Caki2 (cell line): ENCODE measurements around the gene CHMP1B. TPM values are rescaled to one million over a fixed set of nuclear protein-coding genes. Genes with fewer than 3 reads are reported as not detected.

Experiments
- DNase-seq: peaks from one replicate; pipeline ENCODE4 v3.0.0-alpha.2; 2015; ENCODE audit warnings: low read depth
- in situ Hi-C: cut with HindIII; loops from 2 replicates; pipeline ENCODE4 v1.10.0; 2016; ENCODE audit warnings: low sequenced_read_pairs, low pct_unique_long_range_greater_than_20kb, mixed read lengths
- total RNA-seq: library from RNA; depleted of rRNA; stranded (reverse); fragments of >200 nt; shearing (Covaris generic); gene quantifications from 2 replicates; pipeline ENCODE4 v1.2.3, GENCODE V29; 2014; ENCODE audit warnings: low replicate concordance; rRNA removed

Gene CHMP1B
- 34.7 and 44.2 TPM in 2 replicates for total RNA-seq

GRCh38 chr18:11851146-11851805, at the start of gene CHMP1B:
CHMP1B (plus strand) TSS chr18:11851413; CDS start chr18:11851512, 99 bp downstream.
- DNase-seq: peak; percentile 91

GRCh38 chr18:11801573-11801972, 49.6 kb upstream of the CHMP1B start:
- in situ Hi-C loops: no loop called here
- DNase-seq: no peak

More at GRCh38 chr18:11851146-11851805, at the start of gene CHMP1B:
- in situ Hi-C loops: no loop called here

GRCh38 chr18:11802158-11802557, 49.1 kb upstream of the CHMP1B start:
- no peak for DNase-seq
- in situ Hi-C loops: no loop called here

- in situ Hi-C loops: no loop called here
- DNase-seq: no peak
Observed at GRCh38 chr18:11802586-11802985, 48.6 kb upstream of the CHMP1B start.

GRCh38 chr18:11807233-11807632, 44.0 kb upstream of the CHMP1B start:
- no peak for DNase-seq
- in situ Hi-C loops: no loop called here

- in situ Hi-C loops: no loop called here
- DNase-seq: peak; percentile 57
Observed at GRCh38 chr18:11808001-11808855, 43.0 kb upstream of the CHMP1B start.

GRCh38 chr18:11809895-11810294, 41.3 kb upstream of the CHMP1B start:
- in situ Hi-C loops: no loop called here

GRCh38 chr18:11810379-11810778, 40.8 kb upstream of the CHMP1B start:
- in situ Hi-C loops: no loop called here
- no peak for DNase-seq

More at GRCh38 chr18:11809895-11810294, 41.3 kb upstream of the CHMP1B start:
- DNase-seq: no peak

- no peak for DNase-seq
- in situ Hi-C loops: no loop called here
Observed at GRCh38 chr18:11811009-11811408, 40.2 kb upstream of the CHMP1B start.

GRCh38 chr18:11817229-11817628, 34.0 kb upstream of the CHMP1B start:
- in situ Hi-C loops: no loop called here
- no peak for DNase-seq

- no peak for DNase-seq
- in situ Hi-C loops: no loop called here
Observed at GRCh38 chr18:11818486-11819203, 32.6 kb upstream of the CHMP1B start.

- no peak for DNase-seq
- in situ Hi-C loops: no loop called here
Observed at GRCh38 chr18:11819938-11820337, 31.3 kb upstream of the CHMP1B start.

- in situ Hi-C loops: no loop called here
Observed at GRCh38 chr18:11820697-11821096, 30.5 kb upstream of the CHMP1B start.

GRCh38 chr18:11821208-11821607, 30.0 kb upstream of the CHMP1B start:
- in situ Hi-C loops: no loop called here
- no peak for DNase-seq

More at GRCh38 chr18:11820697-11821096, 30.5 kb upstream of the CHMP1B start:
- no peak for DNase-seq

- in situ Hi-C loops: no loop called here
- DNase-seq: no peak
Observed at GRCh38 chr18:11821643-11822237, 29.5 kb upstream of the CHMP1B start.

- in situ Hi-C loops: no loop called here
Observed at GRCh38 chr18:11823545-11823944, 27.7 kb upstream of the CHMP1B start.

GRCh38 chr18:11826836-11827235, 24.4 kb upstream of the CHMP1B start:
- no peak for DNase-seq
- in situ Hi-C loops: no loop called here

More at GRCh38 chr18:11823545-11823944, 27.7 kb upstream of the CHMP1B start:
- no peak for DNase-seq

- no peak for DNase-seq
- in situ Hi-C loops: no loop called here
Observed at GRCh38 chr18:11828786-11829432, 22.3 kb upstream of the CHMP1B start.
